Measurements from ENCODE around the gene B3GAT3.
A peak's percentile ranks its signal among the peaks of the same experiment; 100 is the strongest.
"Not testable (repeated sequence)": the region's sequence is repeated elsewhere in the genome, so short reads cannot be mapped to it uniquely, and the experiment has no call there.

The B3GAT3 gene

DNA sequence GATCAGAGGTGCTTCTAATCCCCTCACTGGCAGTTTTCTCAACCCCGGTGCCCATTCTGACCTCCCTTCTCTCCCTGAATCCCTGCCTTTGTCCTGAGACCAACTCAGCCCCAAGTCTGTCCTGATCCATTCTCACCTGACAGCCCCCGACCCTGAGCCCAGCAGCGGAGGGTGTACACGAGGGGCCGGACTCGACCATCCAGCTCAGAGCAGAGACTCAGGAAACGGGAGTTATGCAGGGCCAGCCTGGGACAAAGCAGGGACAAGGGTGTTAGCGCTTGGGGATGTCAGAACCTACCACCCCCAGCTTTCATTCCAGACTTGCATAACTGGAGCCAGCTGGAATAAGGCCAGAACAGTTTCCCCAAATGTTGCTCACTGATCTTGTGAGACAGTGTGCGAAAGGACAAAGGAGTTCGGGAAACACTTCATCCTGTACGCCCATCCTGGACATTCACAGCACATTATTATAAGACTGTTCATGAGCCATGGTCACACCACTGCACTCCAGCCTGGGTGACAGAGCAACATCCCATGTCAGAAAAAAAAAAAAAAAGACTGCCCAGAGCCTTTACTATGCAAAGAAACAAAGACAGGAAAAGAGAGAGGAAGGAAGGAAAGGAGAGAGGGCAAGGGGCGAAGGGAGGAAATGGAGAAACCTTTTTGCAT, 44.6 kb downstream of the B3GAT3 start:
- no peak for DNase-seq (ENCODE audit: low read depth)

- no peak for DNase-seq (ENCODE audit: low read depth)
Observed at GRCh38 chr11:62575837-62576236, 45.9 kb downstream of the B3GAT3 start.

DNA sequence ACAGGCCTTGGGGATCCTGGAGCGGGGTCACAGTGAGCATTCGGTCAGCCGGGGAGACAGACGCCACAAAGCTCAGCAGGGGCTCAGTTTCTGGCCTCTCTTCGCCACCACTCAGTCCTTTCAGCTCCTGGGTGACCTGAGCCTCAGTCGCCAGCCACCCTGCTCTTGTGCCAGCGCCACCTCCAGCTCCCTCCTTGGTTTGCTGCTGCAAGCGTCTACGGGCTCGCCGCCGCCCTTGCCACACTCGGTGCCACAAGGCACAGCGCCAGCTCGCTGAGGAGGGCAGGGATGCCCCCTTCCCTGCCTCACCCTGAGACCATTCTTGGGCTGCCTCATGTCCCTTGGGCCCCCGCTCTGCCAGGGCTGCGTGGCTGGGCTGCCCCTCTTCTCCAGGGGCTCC, 46.6 kb downstream of the B3GAT3 start:
- no peak for DNase-seq (ENCODE audit: low read depth)

GRCh38 chr11:62574363-62575071, 47.3 kb downstream of the B3GAT3 start:
- DNase-seq (ENCODE audit: low read depth) = no peak

DNA sequence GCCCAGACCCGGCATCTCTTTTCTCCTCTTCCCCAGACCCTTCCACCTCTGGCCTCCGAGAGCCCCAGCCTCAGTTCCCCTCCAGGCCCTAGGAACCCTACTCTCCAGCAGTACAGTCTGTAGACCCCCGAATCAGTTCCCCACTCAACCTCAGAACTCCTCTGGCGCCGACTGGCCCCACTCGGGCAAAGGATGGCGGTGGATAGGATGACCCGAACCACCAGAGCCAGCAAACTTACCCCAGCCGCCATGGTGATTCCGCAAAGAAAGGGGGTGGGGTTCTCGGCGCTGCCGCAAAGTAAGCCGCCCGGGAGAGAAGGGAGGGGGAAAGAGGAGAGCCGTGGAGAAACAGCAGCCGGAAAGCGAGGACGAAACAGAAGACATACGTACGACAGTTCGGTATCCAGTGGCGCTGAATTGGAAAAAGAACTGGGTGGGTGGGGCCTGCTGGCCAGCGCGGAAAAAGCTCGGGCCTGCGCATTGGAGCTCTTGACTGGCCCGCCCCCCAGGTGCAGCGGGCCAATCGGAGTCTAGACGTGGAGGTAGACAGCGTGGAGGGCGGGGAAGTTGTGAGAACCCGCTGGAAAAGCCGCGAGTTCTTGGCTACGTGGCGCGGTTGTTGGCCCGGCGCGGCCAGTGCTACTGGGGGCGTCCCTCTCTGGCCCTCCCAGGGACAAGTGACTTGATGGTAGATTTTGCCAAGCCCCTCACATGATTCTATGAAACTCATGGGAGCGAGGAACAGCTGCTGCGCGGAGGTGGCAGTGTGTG, 48.0 kb downstream of the B3GAT3 start, which contains the start of gene EEF1G:
EEF1G (minus strand) TSS at position 300 of the 771 bp plus-strand sequence; CDS start at position 251, 49 bp downstream.
- DNase-seq (ENCODE audit: low read depth) = peak; percentile 100

- DNase-seq (ENCODE audit: low read depth) = no peak
Observed at GRCh38 chr11:62573006-62573591, 48.7 kb downstream of the B3GAT3 start.

GRCh38 chr11:62572431-62572830, 49.4 kb downstream of the B3GAT3 start:
- no peak for DNase-seq (ENCODE audit: low read depth)

DNA sequence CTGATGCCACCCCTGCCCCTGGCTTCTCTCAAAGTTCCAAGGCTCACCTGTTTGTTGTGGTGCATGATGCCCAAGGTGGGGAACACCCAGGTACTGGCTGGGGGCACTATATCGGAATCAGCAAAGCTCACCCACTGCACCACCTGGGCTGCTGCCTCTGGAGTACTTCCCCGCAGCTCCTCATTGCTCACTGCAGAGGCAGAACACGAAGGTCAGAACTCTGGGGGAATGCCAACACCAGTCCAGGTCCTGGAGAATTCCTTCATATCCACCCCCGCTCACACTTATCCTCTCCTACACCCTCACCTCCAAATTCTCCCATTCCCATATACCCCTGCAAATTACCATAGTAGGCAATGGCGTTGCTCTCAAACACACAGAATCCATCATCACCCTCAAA, 50.3 kb downstream of the B3GAT3 start:
- not testable (repeated sequence) for DNase-seq (ENCODE audit: low read depth)

- not testable (repeated sequence) for DNase-seq (ENCODE audit: low read depth)
Observed at GRCh38 chr11:62570903-62571302, 50.9 kb downstream of the B3GAT3 start.

DNA sequence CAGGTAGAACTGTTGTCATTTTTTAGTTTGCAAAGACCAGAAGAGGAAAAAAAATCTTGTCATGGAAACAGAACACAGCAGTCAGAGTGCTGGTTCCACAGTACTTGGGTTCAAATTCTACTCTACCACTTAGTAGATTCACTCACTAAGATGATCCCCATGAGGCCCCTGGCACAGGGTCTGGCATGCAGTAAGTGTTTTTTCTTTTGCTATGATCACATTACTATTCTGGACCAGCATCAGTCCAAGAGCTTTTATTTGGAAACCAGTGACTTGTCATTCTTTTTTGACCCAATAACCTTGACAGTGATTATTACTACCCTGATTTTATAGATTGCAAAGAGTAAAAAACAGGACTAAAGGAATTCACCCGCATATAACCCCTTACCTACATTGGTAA, 52.2 kb downstream of the B3GAT3 start:
- DNase-seq (ENCODE audit: low read depth) = no peak

GRCh38 chr11:62567018-62567633, 54.7 kb downstream of the B3GAT3 start:
- no peak for DNase-seq (ENCODE audit: low read depth)

DNA sequence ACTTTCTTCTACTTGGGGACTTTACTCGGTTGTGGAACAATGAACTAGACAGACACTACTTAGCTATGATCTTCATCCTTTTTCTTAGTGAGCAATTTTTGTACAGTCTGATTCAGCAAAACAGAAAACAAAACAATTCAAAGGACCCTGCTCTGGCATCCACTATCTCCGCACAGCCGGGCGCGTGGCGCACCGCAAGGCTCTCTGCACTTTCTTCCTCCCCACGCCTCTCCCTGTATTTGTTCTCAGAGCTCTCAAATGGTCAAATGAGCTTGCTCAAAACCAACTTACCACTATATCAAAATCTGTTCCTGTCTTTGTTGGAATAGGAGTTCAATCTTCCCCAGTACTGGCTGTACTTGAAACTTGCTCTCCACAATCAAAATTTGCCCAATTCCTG, 55.5 kb downstream of the B3GAT3 start:
- DNase-seq (ENCODE audit: low read depth) = no peak
